Keratinocyte (primary cell): ENCODE data around the gene VPS37B. TPM values are rescaled to one million over a fixed set of nuclear protein-coding genes. Genes with fewer than 3 reads are reported as not detected.

Source experiments
- DNase-seq: peaks from one replicate; pipeline ENCODE4 v3.0.0-alpha.2; 2011; ENCODE audit warnings: low read depth, missing footprints, low spot score
- FAIRE-seq: peaks from 2 replicates; lab custom pipeline; 2011; peaks lifted over from hg19 to GRCh38; lab: Jason Lieb, UNC
- H2AFZ ChIP-seq: 2 replicates; pipeline ENCODE4 v1.6.0; 2012; ENCODE audit warnings: low read length, control low read depth, inconsistent platforms; ENCODE audit not compliant: control insufficient read depth
- H3K27ac ChIP-seq: 2 replicates; pipeline ENCODE4 v1.5.1; 2011; ENCODE audit warnings: low read length; ENCODE audit not compliant: control insufficient read depth, insufficient read depth
- H3K27me3 ChIP-seq: 3 replicates; pipeline ENCODE4 v1.6.0; 2011; ENCODE audit warnings: low read length; ENCODE audit not compliant: control insufficient read depth, insufficient read depth; ENCODE audit errors: extremely low read depth
- H3K36me3 ChIP-seq, 2 experiments: 2 replicates in 1 of 2; 3 replicates in 1 of 2; pipeline ENCODE4 v1.5.1; 2011; ENCODE audit warnings: low read length in 2 of 2, mild to moderate bottlenecking in 1 of 2; ENCODE audit not compliant: control insufficient read depth in 2 of 2, insufficient read depth in 2 of 2; ENCODE audit errors: extremely low read depth in 1 of 2
- H3K4me1 ChIP-seq: 3 replicates; pipeline ENCODE4 v1.5.1; 2011; ENCODE audit warnings: low read length; ENCODE audit not compliant: control insufficient read depth, insufficient read depth; ENCODE audit errors: extremely low read depth
- H3K4me2 ChIP-seq: 3 replicates; pipeline ENCODE4 v1.6.0; 2011; ENCODE audit warnings: low read depth, low read length; ENCODE audit not compliant: control insufficient read depth, insufficient read depth; ENCODE audit errors: extremely low read depth
- H3K4me3 ChIP-seq, 3 experiments: fragments of 200-600 bp in 1 of 3; sonication (generic) in 1 of 3; 2 replicates in 2 of 3; 3 replicates in 1 of 3; pipeline ENCODE4 v1.5.1; 2011 to 2016; ENCODE audit warnings: low read length in 3 of 3, mild to moderate bottlenecking in 3 of 3, control low read depth in 2 of 3, inconsistent platforms in 1 of 3, low read depth in 1 of 3, mixed read lengths in 1 of 3, mixed run types in 1 of 3, moderate library complexity in 1 of 3; ENCODE audit not compliant: control insufficient read depth in 2 of 3, insufficient read depth in 2 of 3; ENCODE audit errors: extremely low read depth in 1 of 3
- H3K79me2 ChIP-seq: 2 replicates; pipeline ENCODE4 v1.6.0; 2012; ENCODE audit warnings: low read length; ENCODE audit not compliant: control insufficient read depth, insufficient read depth
- H3K9ac ChIP-seq: 3 replicates; pipeline ENCODE4 v1.6.0; 2011; ENCODE audit warnings: low read length; ENCODE audit not compliant: control insufficient read depth, insufficient read depth; ENCODE audit errors: extremely low read depth
- H3K9me1 ChIP-seq: 3 replicates; pipeline ENCODE4 v1.6.0; 2011; ENCODE audit warnings: low read length; ENCODE audit not compliant: control insufficient read depth, insufficient read depth; ENCODE audit errors: extremely low read depth
- H3K9me3 ChIP-seq: 2 replicates; pipeline ENCODE4 v1.5.1; 2012; ENCODE audit warnings: low read depth, low read length; ENCODE audit not compliant: control insufficient read depth
- H4K20me1 ChIP-seq: 3 replicates; pipeline ENCODE4 v1.6.0; 2011; ENCODE audit warnings: low read length; ENCODE audit not compliant: control insufficient read depth, insufficient read depth; ENCODE audit errors: extremely low read depth
- CTCF ChIP-seq, 3 experiments: IDR thresholded peaks in 1 of 3; conservative IDR thresholded peaks in 1 of 3; optimal IDR thresholded peaks in 1 of 3; 2 replicates in 2 of 3; 3 replicates in 1 of 3; pipeline versions ENCODE3 to v1.5.1; 2011; ENCODE audit warnings: low read length in 3 of 3, mild to moderate bottlenecking in 3 of 3, moderate library complexity in 2 of 3, control low read depth in 1 of 3, inconsistent platforms in 1 of 3; ENCODE audit not compliant: insufficient read depth in 2 of 3; ENCODE audit errors: extremely low read depth in 1 of 3
- EZH2 ChIP-seq: IDR thresholded peaks from one replicate; pipeline ENCODE4 v1.6.1; 2012; ENCODE audit warnings: inconsistent platforms, mild to moderate bottlenecking, low read length, moderate library complexity
- dilution Hi-C: fragments of 300-500 bp; cut with MboI; formaldehyde crosslinking; loops from one replicate; pipeline ENCODE4 v1.7.0; 2020; ENCODE audit warnings: low sequenced_read_pairs; ENCODE audit not compliant: extremely low pct_ligation_motif_present
- polyA plus RNA-seq, 5 experiments: library from polyadenylated mRNA; depleted of rRNA in 3 of 5; stranded (reverse) in 3 of 5; stranded (forward) in 1 of 5; unstranded in 1 of 5; fragments of >200 nt; gene quantifications; 1 replicate in 1 of 5; 2 replicates in 3 of 5; 3 replicates in 1 of 5; pipeline versions ENCODE4 v1.2.1 to v1.2.3, GENCODE V29; 2011 to 2012; ENCODE audit warnings: missing spikeins in 2 of 5, low read depth in 1 of 5, low replicate concordance in 1 of 5

The VPS37B gene
- polyA plus RNA-seq, 1 donor (not counting 4 experiments of a cell fraction or from before 2014, with no cell fraction given), result 34.1 TPM

- Histone ChIP-seq H3K27me3 (no peaks in the 10 kb centered on the region), H3K9me3 (no peaks in the 10 kb centered on the region), H3K36me3 (peaks cover 10 to 11% of the 10 kb centered on the region in 2 experiments), H3K4me2 (no peak overlapping the region), H3K27ac (no peak overlapping the region), H2AFZ (no peak overlapping the region), H3K4me1 (peaks cover 29% of the 10 kb centered on the region), H4K20me1 (no peaks in the 10 kb centered on the region), H3K4me3 (no peak overlapping the region), H3K9ac (no peak overlapping the region), H3K79me2 (peaks cover 28% of the 10 kb centered on the region), H3K9me1 (peaks cover 6% of the 10 kb centered on the region)
- dilution Hi-C loops, result no loop called here
- DNase-seq (no peak), FAIRE-seq (no peak)
- no peak for TF ChIP-seq EZH2
- TF ChIP-seq CTCF (optimal IDR thresholded peaks at IDR 0.05 in 1 of 3, IDR thresholded peaks at IDR 0.05 in 1 of 3, conservative IDR thresholded peaks at IDR 0.05 in 1 of 3; ENCODE audit: extremely low read depth in 1 of 3, insufficient read depth in 2 of 3, low read length in 3 of 3), result no peak
Observed at GRCh38 chr12:122850048-122850445, 45.9 kb downstream of the VPS37B start.

- H3K27ac ChIP-seq, result no peak overlapping the region
- no peaks in the 10 kb centered on the region for H3K27me3 ChIP-seq
Observed at GRCh38 chr12:122849352-122850047, 46.4 kb downstream of the VPS37B start.

More at GRCh38 chr12:122849352-122850047, 46.4 kb downstream of the VPS37B start:
- Histone ChIP-seq H3K4me2 (no peak overlapping the region), H2AFZ (no peak overlapping the region), H3K36me3 (peaks cover 6 to 7% of the 10 kb centered on the region in 2 experiments), H3K9me1 (peaks cover 6% of the 10 kb centered on the region), H3K79me2 (peaks cover 33% of the 10 kb centered on the region), H4K20me1 (no peaks in the 10 kb centered on the region), H3K9me3 (no peaks in the 10 kb centered on the region), H3K4me3 (no peak overlapping the region), H3K9ac (no peak overlapping the region), H3K4me1 (peaks cover 35% of the 10 kb centered on the region)
- dilution Hi-C loops, result no loop called here
- no peak for TF ChIP-seq EZH2
- TF ChIP-seq CTCF (optimal IDR thresholded peaks at IDR 0.05 in 1 of 3, IDR thresholded peaks at IDR 0.05 in 1 of 3, conservative IDR thresholded peaks at IDR 0.05 in 1 of 3; ENCODE audit: extremely low read depth in 1 of 3, insufficient read depth in 2 of 3, low read length in 3 of 3), result no peak
- FAIRE-seq (no peak), DNase-seq (no peak)
